Loucy (cell line): Measurements from ENCODE around the gene ANKZF1.

Source experiments
- EZH2phosphoT487 ChIP-seq: fragments of 200-600 bp; IDR thresholded peaks from 2 replicates; pipeline ENCODE4 v1.6.1; 2018; ENCODE audit warnings: antibody characterized with exemption, mild to moderate bottlenecking, moderate library complexity, borderline replicate concordance
- TF ChIP-seq, protein P1 (sequence below): fragments of 200-600 bp; sonication (generic); conservative IDR thresholded peaks from 2 replicates; pipeline ENCODE4 v1.5.1; 2014; ENCODE audit warnings: mild to moderate bottlenecking, antibody characterized with exemption, low read length

- TF ChIP-seq, protein P1, sequence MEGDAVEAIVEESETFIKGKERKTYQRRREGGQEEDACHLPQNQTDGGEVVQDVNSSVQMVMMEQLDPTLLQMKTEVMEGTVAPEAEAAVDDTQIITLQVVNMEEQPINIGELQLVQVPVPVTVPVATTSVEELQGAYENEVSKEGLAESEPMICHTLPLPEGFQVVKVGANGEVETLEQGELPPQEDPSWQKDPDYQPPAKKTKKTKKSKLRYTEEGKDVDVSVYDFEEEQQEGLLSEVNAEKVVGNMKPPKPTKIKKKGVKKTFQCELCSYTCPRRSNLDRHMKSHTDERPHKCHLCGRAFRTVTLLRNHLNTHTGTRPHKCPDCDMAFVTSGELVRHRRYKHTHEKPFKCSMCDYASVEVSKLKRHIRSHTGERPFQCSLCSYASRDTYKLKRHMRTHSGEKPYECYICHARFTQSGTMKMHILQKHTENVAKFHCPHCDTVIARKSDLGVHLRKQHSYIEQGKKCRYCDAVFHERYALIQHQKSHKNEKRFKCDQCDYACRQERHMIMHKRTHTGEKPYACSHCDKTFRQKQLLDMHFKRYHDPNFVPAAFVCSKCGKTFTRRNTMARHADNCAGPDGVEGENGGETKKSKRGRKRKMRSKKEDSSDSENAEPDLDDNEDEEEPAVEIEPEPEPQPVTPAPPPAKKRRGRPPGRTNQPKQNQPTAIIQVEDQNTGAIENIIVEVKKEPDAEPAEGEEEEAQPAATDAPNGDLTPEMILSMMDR, result no peak
- TF ChIP-seq EZH2phosphoT487, result no peak
Observed at GRCh38 chr2:219186754-219187456, 42.7 kb upstream of the ANKZF1 start.
